Measurements from ENCODE around the gene TOLLIP.
"Not testable (repeated sequence)": the region's sequence is repeated elsewhere in the genome, so short reads cannot be mapped to it uniquely, and the experiment has no call there.

TOLLIP gene

GRCh38 chr11:1242751-1243150 is 66.7 kb downstream of the TOLLIP start:
- DNase-seq = not testable (repeated sequence)

- no peak for DNase-seq
Observed at GRCh38 chr11:1242289-1242688, 67.1 kb downstream of the TOLLIP start.

GRCh38 chr11:1241706-1242105 is 67.7 kb downstream of the TOLLIP start:
- no peak for DNase-seq

- DNase-seq = no peak
Observed at GRCh38 chr11:1240771-1241170, 68.7 kb downstream of the TOLLIP start.

GRCh38 chr11:1239596-1240205 is 69.7 kb downstream of the TOLLIP start:
- no peak for DNase-seq

GRCh38 chr11:1238767-1239595 is 70.5 kb downstream of the TOLLIP start:
- DNase-seq = no peak

GRCh38 chr11:1237851-1238250 is 71.6 kb downstream of the TOLLIP start:
- DNase-seq = no peak

GRCh38 chr11:1237128-1237580 is 72.3 kb downstream of the TOLLIP start:
- no peak for DNase-seq

- no peak for DNase-seq
Observed at GRCh38 chr11:1236316-1237127, 72.9 kb downstream of the TOLLIP start.

- no peak for DNase-seq
Observed at GRCh38 chr11:1235901-1236315, 73.5 kb downstream of the TOLLIP start.

- no peak for DNase-seq
Observed at GRCh38 chr11:1235306-1235900, 74.0 kb downstream of the TOLLIP start.

GRCh38 chr11:1234771-1235305 is 74.6 kb downstream of the TOLLIP start:
- DNase-seq = no peak

- DNase-seq = no peak
Observed at GRCh38 chr11:1234054-1234720, 75.2 kb downstream of the TOLLIP start.

- DNase-seq = no peak
Observed at GRCh38 chr11:1233351-1234053, 75.9 kb downstream of the TOLLIP start.

- DNase-seq = no peak
Observed at GRCh38 chr11:1232883-1233321, 76.5 kb downstream of the TOLLIP start.

- no peak for DNase-seq
Observed at GRCh38 chr11:1232021-1232882, 77.2 kb downstream of the TOLLIP start.

GRCh38 chr11:1231396-1232020 is 77.9 kb downstream of the TOLLIP start:
- peak in 1 of 2 experiments; percentile 26 for DNase-seq

GRCh38 chr11:1230456-1231395 is 78.7 kb downstream of the TOLLIP start:
- no peak for DNase-seq

GRCh38 chr11:1230121-1230455 is 79.3 kb downstream of the TOLLIP start:
- DNase-seq = no peak
